Epithelial cell of proximal tubule (primary cell): ENCODE results near the gene TRPC4AP. TPM values are rescaled to one million over a fixed set of nuclear protein-coding genes. Genes with fewer than 3 reads are reported as not detected.

Experiments
- DNase-seq: peaks from one replicate; pipeline ENCODE4 v3.0.0-alpha.2; 2011; ENCODE audit warnings: low read depth
- H3K4me3 ChIP-seq: 2 replicates; pipeline ENCODE4 v1.5.1; 2011; ENCODE audit warnings: low read depth, mild to moderate bottlenecking, low read length
- CTCF ChIP-seq: conservative IDR thresholded peaks from 2 replicates; pipeline ENCODE4 v1.5.1; 2012; ENCODE audit warnings: low read depth, mild to moderate bottlenecking, low read length
- total RNA-seq: library from RNA; depleted of rRNA; stranded (reverse); fragments of >200 nt; gene quantifications from 2 replicates; pipeline ENCODE4 v1.2.3, GENCODE V29; 2015

The TRPC4AP gene
- total RNA-seq, 1 donor from 2014 or later: 58.6 TPM

GRCh38 chr20:35039846-35040489 is 52.6 kb downstream of the TRPC4AP start:
- H3K4me3 ChIP-seq: no peak overlapping the region
- no peak for TF ChIP-seq CTCF
- no peak for DNase-seq

- H3K4me3 ChIP-seq: no peak overlapping the region
- no peak for DNase-seq
- TF ChIP-seq CTCF: no peak
These were observed 53.5 kb downstream of the TRPC4AP start for GRCh38 chr20:35039146-35039545.

DNA sequence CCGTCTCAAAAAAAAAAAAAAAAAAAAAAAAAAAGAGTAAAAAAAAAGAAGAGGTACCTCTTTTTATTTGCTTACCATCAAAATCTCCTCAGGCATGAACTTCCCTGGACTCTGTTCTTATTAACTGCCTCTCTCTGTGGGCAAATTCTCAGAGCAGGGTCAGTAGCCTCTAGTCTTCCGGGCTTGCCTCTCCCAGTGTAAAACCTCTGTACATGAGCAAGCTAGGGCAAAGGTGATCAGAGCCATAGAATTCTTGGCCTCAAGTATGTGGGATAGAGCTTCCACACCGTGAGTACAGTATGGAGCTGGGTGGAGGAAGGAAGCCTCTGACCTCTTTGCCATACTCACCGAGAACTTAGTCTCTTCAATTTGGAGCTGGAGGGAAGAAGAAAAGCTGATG is 58.5 kb downstream of the TRPC4AP start:
- DNase-seq: no peak
- TF ChIP-seq CTCF: no peak
- no peak overlapping the region for H3K4me3 ChIP-seq

DNA sequence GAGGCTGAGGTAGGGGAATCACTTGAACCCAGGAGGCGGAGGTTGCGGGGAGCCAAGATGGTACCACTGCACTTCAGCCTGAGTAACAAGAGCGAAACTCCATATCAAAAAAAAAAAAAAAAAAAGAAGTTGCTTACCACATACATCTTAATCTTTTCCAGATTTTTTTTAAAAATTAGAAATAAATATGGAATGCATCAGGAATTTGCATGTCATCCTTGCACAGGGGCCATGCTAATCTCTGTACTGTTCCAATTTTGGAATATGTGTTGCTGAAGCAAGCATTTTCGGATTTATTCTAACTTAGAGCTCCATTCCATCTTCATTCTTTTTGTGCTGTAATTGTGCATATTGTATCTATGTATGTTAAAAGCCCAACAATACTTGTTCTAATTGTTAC is 62.5 kb downstream of the TRPC4AP start:
- TF ChIP-seq CTCF: no peak
- H3K4me3 ChIP-seq: no peak overlapping the region
- no peak for DNase-seq

DNA sequence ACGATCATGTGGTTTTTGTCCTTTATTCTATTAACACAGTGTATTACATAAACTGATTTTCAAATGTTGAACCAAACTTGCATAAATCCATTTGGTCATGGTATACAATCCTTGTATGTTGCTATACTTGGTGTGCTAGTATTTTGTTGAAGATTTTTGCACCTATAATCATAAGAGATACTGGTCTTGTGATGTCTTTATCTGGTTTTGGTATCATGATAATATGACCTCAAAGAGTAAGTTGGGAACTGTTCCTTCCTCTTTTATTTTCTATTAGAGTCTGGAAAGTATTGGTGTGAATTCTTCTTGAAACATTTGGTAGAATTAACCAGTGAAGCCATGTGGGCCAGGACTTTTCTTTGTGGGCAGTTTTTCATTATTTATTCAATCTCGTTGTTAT is 65.3 kb downstream of the TRPC4AP start:
- no peak overlapping the region for H3K4me3 ChIP-seq
- DNase-seq: no peak
- TF ChIP-seq CTCF: no peak

- H3K4me3 ChIP-seq: no peak overlapping the region
- TF ChIP-seq CTCF: no peak
- no peak for DNase-seq
These were observed 67.5 kb downstream of the TRPC4AP start for GRCh38 chr20:35025116-35025515.

DNA sequence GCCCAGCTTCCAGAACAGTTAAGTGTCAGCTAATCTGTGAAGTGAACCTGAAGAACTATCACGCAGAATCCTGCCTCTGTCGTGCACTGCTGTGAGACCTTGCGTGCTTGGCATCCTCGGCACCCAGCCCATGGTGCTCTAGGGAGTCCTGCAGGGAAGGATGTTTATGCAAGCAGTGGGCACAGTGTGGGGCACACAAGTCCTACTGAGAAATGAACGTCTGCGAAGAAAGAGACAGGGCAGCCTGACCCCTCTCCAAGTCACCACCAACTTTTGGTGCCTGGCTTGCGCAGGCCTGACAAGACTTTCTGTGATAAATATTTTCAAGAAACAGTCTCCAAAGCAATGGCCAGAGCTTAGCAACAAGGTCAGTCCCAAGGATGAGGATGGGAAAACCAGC is 69.0 kb downstream of the TRPC4AP start:
- no peak for TF ChIP-seq CTCF
- no peak overlapping the region for H3K4me3 ChIP-seq
- no peak for DNase-seq
